ENCODE data around the gene ATE1. TPM values are rescaled to one million over a fixed set of nuclear protein-coding genes. Genes with fewer than 3 reads are reported as not detected.

The ATE1 gene
- total and polyA plus RNA-seq, 8 donors: 24.5 to 35.4 (median 31.9) TPM

GRCh38 chr10:121694327-121694965 lies 233.4 kb downstream of the ATE1 start:
- no peak overlapping the region for H3K27ac ChIP-seq
- H3K36me3 ChIP-seq: no peaks in the 10 kb centered on the region
- H3K27me3 ChIP-seq: peaks cover 0 to 28% of the 10 kb centered on the region in 2 donors
- DNase-seq (no peak), ATAC-seq (no peak)
- H3K9me3 ChIP-seq: no peaks in the 10 kb centered on the region
- H3K4me1 ChIP-seq: no peaks in the 10 kb centered on the region
- H3K4me3 ChIP-seq: no peak overlapping the region
- TF ChIP-seq CTCF (IDR thresholded peaks at IDR 0.05): no peak
- intact Hi-C loops (cut with DNase I): no loop called here

GRCh38 chr10:121692626-121693025 lies 235.2 kb downstream of the ATE1 start:
- Histone ChIP-seq H3K4me1 (no peaks in the 10 kb centered on the region), H3K9me3 (no peaks in the 10 kb centered on the region), H3K36me3 (no peaks in the 10 kb centered on the region), H3K4me3 (no peak overlapping the region), H3K27me3 (peaks cover 0 to 28% of the 10 kb centered on the region in 2 donors), H3K27ac (no peak overlapping the region)
- intact Hi-C loops (cut with DNase I): no loop called here
- DNase-seq (no peak), ATAC-seq (no peak)
- no peak for TF ChIP-seq CTCF (IDR thresholded peaks at IDR 0.05)

- Histone ChIP-seq H3K27ac (no peak overlapping the region), H3K4me3 (no peak overlapping the region), H3K4me1 (no peaks in the 10 kb centered on the region), H3K27me3 (peaks cover 0 to 42% of the 10 kb centered on the region in 2 donors), H3K36me3 (no peaks in the 10 kb centered on the region), H3K9me3 (no peaks in the 10 kb centered on the region)
- ATAC-seq: no peak
- intact Hi-C loops (cut with DNase I): no loop called here
- no peak for DNase-seq
- TF ChIP-seq CTCF (IDR thresholded peaks at IDR 0.05): no peak
These were observed 236.9 kb downstream of the ATE1 start for GRCh38 chr10:121690970-121691369.

Other genes with a start within 250 kb of the ATE1 start
- gene NSMCE4A, start 47.2 kb upstream of the ATE1 start, total RNA-seq: 10 to 100 TPM; 26.2 to 36.1 TPM
- gene NSMCE4A, start 47.2 kb upstream of the ATE1 start, polyA plus RNA-seq (ENCODE audit: insufficient read length in 6 of 6): 100 to 1,000 TPM in 4 of 6 donors, 10 to 100 TPM in 2; 84.0 to 112 (median 101) TPM
- 100 to 1,000 TPM; 166 to 193 TPM for gene TACC2, start 61.1 kb upstream of the ATE1 start, total RNA-seq
- gene TACC2, start 61.1 kb upstream of the ATE1 start, polyA plus RNA-seq (ENCODE audit: insufficient read length in 6 of 6): 10 to 100 TPM; 21.0 to 29.3 (median 22.9) TPM

Data from left lung (tissue), 10 donors.